Thyroid gland (tissue), 4 donors: Measurements from ENCODE around the gene LFNG.

Experiments
- POLR2A ChIP-seq, 2 donors: fragments of 450-650 bp; IDR thresholded peaks; one replicate each; pipeline ENCODE4 v1.6.1; 2017; ENCODE audit warnings: antibody characterized with exemption in 2 of 2, mild to moderate bottlenecking in 2 of 2, moderate library complexity in 1 of 2
- TF ChIP-seq, protein P1 (sequence below), 6 experiments: fragments of 200-600 bp in 3 of 6; fragments of 450-650 bp in 3 of 6; sonication (generic) in 3 of 6; IDR thresholded peaks; one replicate each; pipeline ENCODE4 v1.5.1; 2016 to 2019; ENCODE audit warnings: antibody characterized with exemption in 6 of 6, mild to moderate bottlenecking in 2 of 6, inconsistent platforms in 1 of 6, moderate library complexity in 1 of 6

- TF ChIP-seq, protein P1, sequence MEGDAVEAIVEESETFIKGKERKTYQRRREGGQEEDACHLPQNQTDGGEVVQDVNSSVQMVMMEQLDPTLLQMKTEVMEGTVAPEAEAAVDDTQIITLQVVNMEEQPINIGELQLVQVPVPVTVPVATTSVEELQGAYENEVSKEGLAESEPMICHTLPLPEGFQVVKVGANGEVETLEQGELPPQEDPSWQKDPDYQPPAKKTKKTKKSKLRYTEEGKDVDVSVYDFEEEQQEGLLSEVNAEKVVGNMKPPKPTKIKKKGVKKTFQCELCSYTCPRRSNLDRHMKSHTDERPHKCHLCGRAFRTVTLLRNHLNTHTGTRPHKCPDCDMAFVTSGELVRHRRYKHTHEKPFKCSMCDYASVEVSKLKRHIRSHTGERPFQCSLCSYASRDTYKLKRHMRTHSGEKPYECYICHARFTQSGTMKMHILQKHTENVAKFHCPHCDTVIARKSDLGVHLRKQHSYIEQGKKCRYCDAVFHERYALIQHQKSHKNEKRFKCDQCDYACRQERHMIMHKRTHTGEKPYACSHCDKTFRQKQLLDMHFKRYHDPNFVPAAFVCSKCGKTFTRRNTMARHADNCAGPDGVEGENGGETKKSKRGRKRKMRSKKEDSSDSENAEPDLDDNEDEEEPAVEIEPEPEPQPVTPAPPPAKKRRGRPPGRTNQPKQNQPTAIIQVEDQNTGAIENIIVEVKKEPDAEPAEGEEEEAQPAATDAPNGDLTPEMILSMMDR (IDR thresholded peaks at IDR 0.05) = no peak
- TF ChIP-seq POLR2A (IDR thresholded peaks at IDR 0.05) = no peak
These were observed 1.7 kb upstream of the LFNG start for GRCh38 chr7:2517678-2518507.
